ENCODE results near the gene ENTR1.
"Not testable (repeated sequence)": the region's sequence is repeated elsewhere in the genome, so short reads cannot be mapped to it uniquely, and the experiment has no call there.

The ENTR1 gene

DNA sequence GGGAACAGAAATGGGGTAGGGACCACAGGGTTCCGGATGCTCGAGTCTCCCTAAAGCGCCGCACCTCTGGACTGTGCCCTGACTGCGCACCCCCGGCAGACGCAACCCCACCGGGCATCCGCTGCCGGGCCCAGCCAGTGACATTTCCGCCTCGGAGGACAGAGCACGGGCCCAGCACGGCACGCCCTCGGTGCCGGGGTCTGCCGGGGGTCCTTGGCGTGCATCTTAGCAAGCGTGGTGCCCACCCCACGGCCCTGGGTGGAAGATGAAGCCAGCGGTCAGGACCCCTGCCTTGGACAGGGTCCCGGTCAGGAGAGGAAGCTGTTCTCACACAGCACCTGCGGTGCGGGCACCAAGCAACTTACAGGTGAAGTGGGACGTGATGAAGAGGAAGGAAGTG, 22.2 kb upstream of the ENTR1 start:
- TF ChIP-seq, protein P1, sequence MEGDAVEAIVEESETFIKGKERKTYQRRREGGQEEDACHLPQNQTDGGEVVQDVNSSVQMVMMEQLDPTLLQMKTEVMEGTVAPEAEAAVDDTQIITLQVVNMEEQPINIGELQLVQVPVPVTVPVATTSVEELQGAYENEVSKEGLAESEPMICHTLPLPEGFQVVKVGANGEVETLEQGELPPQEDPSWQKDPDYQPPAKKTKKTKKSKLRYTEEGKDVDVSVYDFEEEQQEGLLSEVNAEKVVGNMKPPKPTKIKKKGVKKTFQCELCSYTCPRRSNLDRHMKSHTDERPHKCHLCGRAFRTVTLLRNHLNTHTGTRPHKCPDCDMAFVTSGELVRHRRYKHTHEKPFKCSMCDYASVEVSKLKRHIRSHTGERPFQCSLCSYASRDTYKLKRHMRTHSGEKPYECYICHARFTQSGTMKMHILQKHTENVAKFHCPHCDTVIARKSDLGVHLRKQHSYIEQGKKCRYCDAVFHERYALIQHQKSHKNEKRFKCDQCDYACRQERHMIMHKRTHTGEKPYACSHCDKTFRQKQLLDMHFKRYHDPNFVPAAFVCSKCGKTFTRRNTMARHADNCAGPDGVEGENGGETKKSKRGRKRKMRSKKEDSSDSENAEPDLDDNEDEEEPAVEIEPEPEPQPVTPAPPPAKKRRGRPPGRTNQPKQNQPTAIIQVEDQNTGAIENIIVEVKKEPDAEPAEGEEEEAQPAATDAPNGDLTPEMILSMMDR (IDR thresholded peaks at IDR 0.05) = no peak

DNA sequence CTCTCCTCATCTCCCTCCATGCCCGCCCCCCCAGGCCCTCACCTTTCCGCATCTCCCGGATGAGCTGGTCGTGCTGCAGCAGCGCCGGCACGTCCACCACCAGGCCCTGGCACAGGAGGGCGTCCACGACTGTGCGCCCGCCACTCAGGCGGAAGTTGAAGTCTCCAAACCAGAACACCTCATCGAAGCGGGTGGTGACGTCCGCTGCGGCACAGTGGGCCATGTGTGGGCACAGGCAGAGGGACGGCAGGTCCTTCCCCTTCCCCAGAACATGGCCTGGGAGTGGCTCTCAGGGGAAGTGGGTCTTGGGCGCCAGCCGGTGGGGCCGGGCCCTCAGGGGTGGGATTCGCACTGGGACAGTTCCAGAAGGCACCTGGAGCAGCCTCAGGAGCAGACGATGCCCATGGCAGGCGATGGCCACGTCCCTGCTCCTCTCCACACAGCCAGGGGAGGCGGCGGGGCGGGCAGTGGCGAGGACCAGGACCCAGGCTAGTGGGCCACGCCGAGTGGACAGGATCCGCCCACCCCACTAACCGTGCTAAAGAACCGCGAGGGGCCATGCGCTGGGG, 21.5 kb upstream of the ENTR1 start:
- Histone ChIP-seq H3K27ac (no peak overlapping the region), H3K4me3 (no peak overlapping the region)
- TF ChIP-seq, protein P1 (IDR thresholded peaks at IDR 0.05) = no peak
- no peak for DNase-seq (ENCODE audit: low spot score)

More for the DNA sequence above, 22.2 kb upstream of the ENTR1 start:
- Histone ChIP-seq H3K27ac (no peak overlapping the region), H3K4me3 (no peak overlapping the region)
- DNase-seq (ENCODE audit: low spot score) = no peak

DNA sequence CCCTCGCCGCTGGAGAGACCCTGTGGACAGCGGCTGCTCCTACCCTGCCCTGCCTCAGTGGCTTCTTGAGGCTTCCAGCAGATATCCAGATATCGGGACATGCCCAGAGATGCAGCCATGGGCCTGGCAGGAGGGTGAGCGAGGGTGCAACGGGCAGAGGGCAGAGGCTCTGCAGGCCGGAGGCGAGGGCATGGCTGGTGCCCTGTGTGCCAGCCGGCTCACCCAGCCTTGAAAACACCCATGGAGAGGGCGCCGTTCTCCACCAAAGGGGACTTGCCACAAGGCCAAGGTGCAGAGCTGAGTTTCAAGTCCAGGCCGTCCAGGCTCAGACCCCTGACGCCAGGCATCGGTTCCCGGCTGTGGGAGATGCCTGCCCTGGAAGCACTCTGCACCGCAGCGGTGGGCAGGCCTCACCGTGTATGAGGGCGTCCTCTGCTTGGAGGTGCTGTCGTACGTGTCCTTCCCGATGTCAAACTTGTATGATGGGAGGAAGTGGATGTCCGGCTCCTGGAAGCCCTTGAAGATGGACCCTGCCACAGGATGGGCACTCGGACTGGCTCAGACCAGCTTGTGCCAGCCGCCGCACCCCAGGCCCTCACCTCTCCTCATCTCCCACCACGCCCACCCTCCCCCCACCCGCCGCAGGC, 20.3 kb upstream of the ENTR1 start:
- H3K27ac ChIP-seq = no peak overlapping the region
- H3K4me3 ChIP-seq = no peak overlapping the region
- DNase-seq (ENCODE audit: low spot score) = no peak
- TF ChIP-seq, protein P1 (IDR thresholded peaks at IDR 0.05) = no peak

DNA sequence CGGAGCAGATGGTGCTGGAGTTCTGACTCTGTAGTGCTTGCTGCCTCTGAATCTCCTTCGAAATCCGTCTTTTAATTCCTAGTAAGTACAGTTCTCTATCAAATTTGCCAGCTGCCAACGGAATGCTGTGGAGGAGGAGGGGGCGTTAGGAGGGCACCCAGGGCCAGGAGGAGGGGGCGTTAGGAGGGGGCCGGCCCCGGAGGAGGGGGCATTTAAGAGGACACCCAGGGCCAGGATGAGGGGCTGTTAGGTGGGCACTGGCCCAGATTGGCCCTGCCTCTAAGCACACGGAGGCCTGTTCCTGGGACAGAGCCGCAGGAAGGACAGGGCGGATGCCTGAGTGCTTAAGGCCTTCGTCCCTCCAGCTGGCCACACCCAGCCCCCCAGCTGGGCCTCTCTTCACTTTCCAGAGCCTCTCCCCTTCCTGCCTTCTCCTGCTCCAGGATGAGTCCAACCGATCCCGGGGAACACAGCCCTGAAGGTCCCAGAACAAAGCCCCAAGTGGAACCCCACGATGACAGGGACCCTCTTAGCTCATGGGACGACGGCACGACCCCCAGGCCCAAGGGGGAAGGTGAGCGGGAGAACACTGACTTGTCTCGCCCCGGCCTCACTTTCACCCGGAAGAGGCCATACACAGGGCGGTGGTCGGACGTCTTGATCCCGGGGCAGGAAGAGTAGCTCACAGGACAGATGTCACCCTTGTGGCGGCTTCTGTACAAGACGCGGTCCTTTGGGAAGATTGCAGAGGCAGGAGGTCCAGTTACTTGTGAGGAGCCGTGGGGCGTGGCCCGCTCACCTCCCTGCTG, 19.5 kb upstream of the ENTR1 start:
- no peak overlapping the region for H3K4me3 ChIP-seq
- H3K27ac ChIP-seq = no peak overlapping the region
- TF ChIP-seq, protein P1 (IDR thresholded peaks at IDR 0.05) = no peak
- DNase-seq (ENCODE audit: low spot score) = no peak

DNA sequence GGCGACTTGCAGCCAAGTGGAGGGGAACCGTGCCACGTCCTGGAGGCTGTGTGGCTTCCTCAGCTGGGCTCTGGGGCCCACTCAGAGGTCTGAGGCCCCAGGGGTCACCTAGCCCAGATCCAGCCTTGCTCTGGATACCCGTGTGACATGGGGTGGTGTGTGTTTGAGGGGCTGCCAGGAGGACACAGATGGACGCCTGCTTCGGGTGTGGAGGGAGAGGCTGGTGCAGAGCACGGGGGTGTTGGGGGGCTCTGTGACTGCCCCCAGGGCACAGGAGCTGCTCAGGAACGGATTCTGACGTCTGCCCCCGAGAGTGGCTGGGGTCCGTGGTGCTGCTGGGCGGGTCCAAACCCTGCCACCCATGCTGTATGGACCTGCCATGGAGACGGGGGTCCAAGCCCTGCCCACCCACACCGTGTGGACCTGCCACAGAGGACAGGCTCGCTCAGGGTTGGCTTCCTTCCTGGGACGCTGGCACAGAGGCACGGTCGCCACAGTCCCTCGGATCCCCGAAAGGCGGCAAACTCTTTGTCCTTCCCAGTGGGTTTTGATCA, 18.7 kb upstream of the ENTR1 start:
- TF ChIP-seq, protein P1 (IDR thresholded peaks at IDR 0.05) = no peak
- H3K27ac ChIP-seq = no peak overlapping the region
- H3K4me3 ChIP-seq = no peak overlapping the region
- DNase-seq (ENCODE audit: low spot score) = no peak

DNA sequence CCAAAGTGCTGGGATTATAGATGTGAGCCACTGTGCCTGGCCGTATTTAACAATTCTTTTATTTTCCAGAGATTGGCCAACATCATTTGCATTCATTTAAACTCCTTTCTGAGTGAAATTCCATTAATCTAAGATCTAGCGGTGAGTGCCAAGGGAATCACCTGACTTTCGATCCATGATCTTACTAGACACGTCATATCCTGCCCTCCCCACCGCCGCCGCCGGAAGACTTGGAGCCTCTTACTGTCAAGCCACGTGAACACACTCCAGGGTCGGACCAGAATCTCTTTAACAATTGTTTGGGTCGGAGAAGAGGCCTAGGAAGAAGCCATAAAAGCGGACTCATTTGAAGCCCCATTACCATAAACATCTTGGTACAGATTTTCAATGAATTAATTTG, 16.4 kb upstream of the ENTR1 start:
- TF ChIP-seq, protein P1 (IDR thresholded peaks at IDR 0.05) = no peak
- no peak for DNase-seq (ENCODE audit: low spot score)
- H3K27ac ChIP-seq = no peak overlapping the region
- H3K4me3 ChIP-seq = no peak overlapping the region

DNA sequence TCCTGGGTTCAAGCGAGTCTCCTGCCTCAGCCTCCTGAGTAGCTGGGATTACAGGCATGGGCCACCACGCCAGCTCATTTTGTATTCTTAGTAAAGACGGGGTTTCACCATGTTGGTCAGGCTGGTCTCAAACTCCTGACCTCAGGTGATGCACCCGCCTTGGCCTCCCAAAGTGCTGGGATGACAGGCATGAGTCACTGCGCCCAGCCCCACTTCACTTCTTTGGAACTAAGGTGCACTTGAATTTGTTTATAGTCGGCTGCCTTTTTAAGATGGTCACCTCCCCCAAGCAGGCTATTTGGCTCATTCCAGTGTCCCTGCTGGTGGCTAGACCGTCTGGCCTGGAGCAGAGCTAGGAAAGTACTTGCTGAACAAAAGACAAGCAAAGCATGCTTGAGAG, 15.0 kb upstream of the ENTR1 start:
- not testable (repeated sequence) for H3K27ac ChIP-seq; H3K4me3 ChIP-seq; DNase-seq (ENCODE audit: low spot score)
